ENCODE results near the gene RNF187. TPM values are rescaled to one million over a fixed set of nuclear protein-coding genes. Genes with fewer than 3 reads are reported as not detected.

Gene RNF187
- total and polyA plus RNA-seq, 2 of the 13 experiments (the other 11 are each of a cell fraction or from before 2014, with no cell fraction given): 41.3 to 59.4 TPM

DNA sequence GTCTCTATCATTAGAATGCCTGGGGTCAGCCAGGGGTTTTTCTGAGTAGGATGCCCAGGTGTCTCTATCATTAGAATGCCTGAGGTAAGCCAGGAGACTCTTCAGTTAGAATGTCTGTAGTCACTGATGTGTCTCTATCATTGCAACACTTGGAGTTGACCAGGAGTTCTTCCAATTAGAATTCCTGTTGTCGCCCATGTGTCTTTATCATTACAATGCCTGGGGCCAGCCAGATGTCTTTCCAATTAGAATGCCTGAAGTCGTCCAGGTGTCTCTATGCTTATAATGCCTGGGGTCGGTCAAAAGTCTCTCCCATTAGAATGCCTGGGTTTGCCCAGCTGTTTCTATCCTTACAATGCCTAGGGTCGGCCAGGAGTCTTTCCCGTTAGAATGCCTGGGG is 55.8 kb downstream of the RNF187 start:
- Histone ChIP-seq H4K20me1 (ENCODE audit: insufficient read depth, low read length) (no peaks in the 10 kb centered on the region), H3K9me3 (ENCODE audit: low read length) (no peaks in the 10 kb centered on the region), H3K4me3 (replicated peaks in 1 of 3; ENCODE audit: insufficient read depth in 1 of 3, low read depth in 2 of 3, low read length in 3 of 3) (no peak overlapping the region), H3K79me2 (ENCODE audit: insufficient read depth, low read length) (no peaks in the 10 kb centered on the region), H3K36me3 (replicated peaks in 1 of 2; ENCODE audit: control insufficient read depth in 1 of 2, insufficient read depth in 2 of 2, low read length in 2 of 2) (no peaks in the 10 kb centered on the region), H3K9ac (ENCODE audit: insufficient read depth, low read depth, low read length) (no peak overlapping the region), H3K4me2 (ENCODE audit: low read depth, low read length) (no peak overlapping the region), H2AFZ (ENCODE audit: low read length) (no peak overlapping the region), H3K27ac (ENCODE audit: extremely low read length, insufficient read depth, low read length) (no peak overlapping the region), H3K27me3 (ENCODE audit: control insufficient read depth in 1 of 2, insufficient read depth in 2 of 2, low read length in 2 of 2) (peaks cover 0 to 15% of the 10 kb centered on the region in 2 experiments; a peak in 2 of 5 replicates), H3K4me1 (ENCODE audit: insufficient read depth, low read length) (no peaks in the 10 kb centered on the region)
- no peak for FAIRE-seq
- in situ Hi-C loops (cut with HindIII; ENCODE audit: extremely low pct_ligation_motif_present, low pct_unique_long_range_greater_than_20kb): no loop called here
- CTCF ChIA-PET (ENCODE audit: low intra/inter-chr PET ratio, low total read pairs): no interaction called here
- DNase-seq (ENCODE audit: low spot score): no peak
- ATAC-seq: no peak
- 4% methylated on average over 5 of the region's 5 CpGs for whole genome bisulfite sequencing (ENCODE audit: low lambda C conversion rate)
- intact Hi-C loops (cut with micrococcal nuclease; ENCODE audit: unreplicated experiment): no loop called here
- no TSS peak for BruUV-seq (replicated peaks)
- POLR2A ChIA-PET: no interaction called here
- TF ChIP-seq HNRNPL (IDR thresholded peaks at IDR 0.05; ENCODE audit: low read depth, low read length): no peak
- no peak for TF ChIP-seq TCF12 (IDR thresholded peaks at IDR 0.05)
- no peak for TF ChIP-seq TCF12 (CRISPR knock-in tag; IDR thresholded peaks at IDR 0.05)
- TF ChIP-seq, protein P1, sequence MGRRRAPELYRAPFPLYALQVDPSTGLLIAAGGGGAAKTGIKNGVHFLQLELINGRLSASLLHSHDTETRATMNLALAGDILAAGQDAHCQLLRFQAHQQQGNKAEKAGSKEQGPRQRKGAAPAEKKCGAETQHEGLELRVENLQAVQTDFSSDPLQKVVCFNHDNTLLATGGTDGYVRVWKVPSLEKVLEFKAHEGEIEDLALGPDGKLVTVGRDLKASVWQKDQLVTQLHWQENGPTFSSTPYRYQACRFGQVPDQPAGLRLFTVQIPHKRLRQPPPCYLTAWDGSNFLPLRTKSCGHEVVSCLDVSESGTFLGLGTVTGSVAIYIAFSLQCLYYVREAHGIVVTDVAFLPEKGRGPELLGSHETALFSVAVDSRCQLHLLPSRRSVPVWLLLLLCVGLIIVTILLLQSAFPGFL (CRISPR knock-in tag; IDR thresholded peaks at IDR 0.05): no peak
- no peak for TF ChIP-seq KDM5A (IDR thresholded peaks at IDR 0.05; ENCODE audit: borderline replicate concordance, low read length)
- TF ChIP-seq RELA (CRISPR knock-in tag; IDR thresholded peaks at IDR 0.05): no peak
- TF ChIP-seq PAF1 (CRISPR knock-in tag; IDR thresholded peaks at IDR 0.05): no peak
- TF ChIP-seq ZZZ3 (CRISPR knock-in tag; IDR thresholded peaks at IDR 0.05; ENCODE audit: borderline replicate concordance): no peak
- TF ChIP-seq ZNF101 (CRISPR knock-in tag; IDR thresholded peaks at IDR 0.05; ENCODE audit: borderline replicate concordance, low read depth): no peak
- TF ChIP-seq PHB2 (IDR thresholded peaks at IDR 0.05; ENCODE audit: partially characterized antibody): no peak
- TF ChIP-seq SRSF9 (IDR thresholded peaks at IDR 0.05; ENCODE audit: borderline replicate concordance, insufficient read depth, low read depth, low read length, poor library complexity, severe bottlenecking): no peak
- TF ChIP-seq HNRNPH1 (optimal IDR thresholded peaks at IDR 0.05; ENCODE audit: low read depth, low read length): no peak
- TF ChIP-seq, protein P2, sequence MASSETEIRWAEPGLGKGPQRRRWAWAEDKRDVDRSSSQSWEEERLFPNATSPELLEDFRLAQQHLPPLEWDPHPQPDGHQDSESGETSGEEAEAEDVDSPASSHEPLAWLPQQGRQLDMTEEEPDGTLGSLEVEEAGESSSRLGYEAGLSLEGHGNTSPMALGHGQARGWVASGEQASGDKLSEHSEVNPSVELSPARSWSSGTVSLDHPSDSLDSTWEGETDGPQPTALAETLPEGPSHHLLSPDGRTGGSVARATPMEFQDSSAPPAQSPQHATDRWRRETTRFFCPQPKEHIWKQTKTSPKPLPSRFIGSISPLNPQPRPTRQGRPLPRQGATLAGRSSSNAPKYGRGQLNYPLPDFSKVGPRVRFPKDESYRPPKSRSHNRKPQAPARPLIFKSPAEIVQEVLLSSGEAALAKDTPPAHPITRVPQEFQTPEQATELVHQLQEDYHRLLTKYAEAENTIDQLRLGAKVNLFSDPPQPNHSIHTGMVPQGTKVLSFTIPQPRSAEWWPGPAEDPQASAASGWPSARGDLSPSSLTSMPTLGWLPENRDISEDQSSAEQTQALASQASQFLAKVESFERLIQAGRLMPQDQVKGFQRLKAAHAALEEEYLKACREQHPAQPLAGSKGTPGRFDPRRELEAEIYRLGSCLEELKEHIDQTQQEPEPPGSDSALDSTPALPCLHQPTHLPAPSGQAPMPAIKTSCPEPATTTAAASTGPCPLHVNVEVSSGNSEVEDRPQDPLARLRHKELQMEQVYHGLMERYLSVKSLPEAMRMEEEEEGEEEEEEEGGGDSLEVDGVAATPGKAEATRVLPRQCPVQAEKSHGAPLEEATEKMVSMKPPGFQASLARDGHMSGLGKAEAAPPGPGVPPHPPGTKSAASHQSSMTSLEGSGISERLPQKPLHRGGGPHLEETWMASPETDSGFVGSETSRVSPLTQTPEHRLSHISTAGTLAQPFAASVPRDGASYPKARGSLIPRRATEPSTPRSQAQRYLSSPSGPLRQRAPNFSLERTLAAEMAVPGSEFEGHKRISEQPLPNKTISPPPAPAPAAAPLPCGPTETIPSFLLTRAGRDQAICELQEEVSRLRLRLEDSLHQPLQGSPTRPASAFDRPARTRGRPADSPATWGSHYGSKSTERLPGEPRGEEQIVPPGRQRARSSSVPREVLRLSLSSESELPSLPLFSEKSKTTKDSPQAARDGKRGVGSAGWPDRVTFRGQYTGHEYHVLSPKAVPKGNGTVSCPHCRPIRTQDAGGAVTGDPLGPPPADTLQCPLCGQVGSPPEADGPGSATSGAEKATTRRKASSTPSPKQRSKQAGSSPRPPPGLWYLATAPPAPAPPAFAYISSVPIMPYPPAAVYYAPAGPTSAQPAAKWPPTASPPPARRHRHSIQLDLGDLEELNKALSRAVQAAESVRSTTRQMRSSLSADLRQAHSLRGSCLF (CRISPR knock-in tag; IDR thresholded peaks at IDR 0.05; ENCODE audit: borderline replicate concordance): no peak
- no peak for TF ChIP-seq MEF2D (CRISPR knock-in tag; IDR thresholded peaks at IDR 0.05)
- no peak for TF ChIP-seq ZSCAN9 (CRISPR knock-in tag; IDR thresholded peaks at IDR 0.05; ENCODE audit: borderline replicate concordance)
- TF ChIP-seq ADNP (CRISPR knock-in tag; IDR thresholded peaks at IDR 0.05): no peak
- no peak for TF ChIP-seq FOXM1 (CRISPR knock-in tag; IDR thresholded peaks at IDR 0.05)
- TF ChIP-seq, protein P3, sequence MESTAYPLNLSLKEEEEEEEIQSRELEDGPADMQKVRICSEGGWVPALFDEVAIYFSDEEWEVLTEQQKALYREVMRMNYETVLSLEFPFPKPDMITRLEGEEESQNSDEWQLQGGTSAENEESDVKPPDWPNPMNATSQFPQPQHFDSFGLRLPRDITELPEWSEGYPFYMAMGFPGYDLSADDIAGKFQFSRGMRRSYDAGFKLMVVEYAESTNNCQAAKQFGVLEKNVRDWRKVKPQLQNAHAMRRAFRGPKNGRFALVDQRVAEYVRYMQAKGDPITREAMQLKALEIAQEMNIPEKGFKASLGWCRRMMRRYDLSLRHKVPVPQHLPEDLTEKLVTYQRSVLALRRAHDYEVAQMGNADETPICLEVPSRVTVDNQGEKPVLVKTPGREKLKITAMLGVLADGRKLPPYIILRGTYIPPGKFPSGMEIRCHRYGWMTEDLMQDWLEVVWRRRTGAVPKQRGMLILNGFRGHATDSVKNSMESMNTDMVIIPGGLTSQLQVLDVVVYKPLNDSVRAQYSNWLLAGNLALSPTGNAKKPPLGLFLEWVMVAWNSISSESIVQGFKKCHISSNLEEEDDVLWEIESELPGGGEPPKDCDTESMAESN (CRISPR knock-in tag; conservative IDR thresholded peaks at IDR 0.05): no peak
- TF ChIP-seq, protein P4, sequence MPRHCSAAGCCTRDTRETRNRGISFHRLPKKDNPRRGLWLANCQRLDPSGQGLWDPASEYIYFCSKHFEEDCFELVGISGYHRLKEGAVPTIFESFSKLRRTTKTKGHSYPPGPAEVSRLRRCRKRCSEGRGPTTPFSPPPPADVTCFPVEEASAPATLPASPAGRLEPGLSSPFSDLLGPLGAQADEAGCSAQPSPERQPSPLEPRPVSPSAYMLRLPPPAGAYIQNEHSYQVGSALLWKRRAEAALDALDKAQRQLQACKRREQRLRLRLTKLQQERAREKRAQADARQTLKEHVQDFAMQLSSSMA (CRISPR knock-in tag; IDR thresholded peaks at IDR 0.05): no peak
